ENCODE results near the gene MALT1.

Gene MALT1

DNA sequence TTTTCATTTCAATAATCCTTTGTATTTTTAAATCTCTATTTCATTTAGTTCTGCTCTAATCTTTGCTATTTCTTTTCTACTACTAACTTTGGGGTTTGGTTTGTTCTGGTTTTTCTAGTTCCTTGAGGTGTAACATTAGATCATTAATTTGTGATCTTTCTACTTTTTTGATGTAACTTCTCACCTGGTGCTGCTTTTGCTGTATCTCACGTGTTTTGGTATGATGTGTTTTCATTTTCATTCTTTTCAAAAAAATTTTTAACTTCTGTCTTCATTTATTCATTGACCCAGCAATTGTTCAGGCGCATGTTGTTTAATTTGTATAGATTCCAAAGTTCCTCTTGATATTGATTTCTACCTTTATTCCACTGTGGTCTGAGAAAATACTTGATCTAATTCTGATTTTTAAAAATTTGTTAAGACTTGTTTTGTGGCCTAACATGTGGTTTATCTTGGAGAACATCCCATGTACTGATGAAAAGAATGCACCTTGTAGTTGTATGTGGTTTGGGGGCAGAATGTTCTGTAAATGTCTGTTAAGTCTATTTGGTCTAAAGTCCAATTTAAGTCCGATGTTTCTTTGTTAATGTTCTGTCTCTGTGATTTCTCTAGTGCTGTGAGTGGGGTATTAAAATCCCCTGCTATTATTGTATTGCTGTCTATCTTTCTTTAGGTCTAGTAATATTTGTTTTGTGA is 17.3 kb upstream of the MALT1 start:
- no peak for DNase-seq

DNA sequence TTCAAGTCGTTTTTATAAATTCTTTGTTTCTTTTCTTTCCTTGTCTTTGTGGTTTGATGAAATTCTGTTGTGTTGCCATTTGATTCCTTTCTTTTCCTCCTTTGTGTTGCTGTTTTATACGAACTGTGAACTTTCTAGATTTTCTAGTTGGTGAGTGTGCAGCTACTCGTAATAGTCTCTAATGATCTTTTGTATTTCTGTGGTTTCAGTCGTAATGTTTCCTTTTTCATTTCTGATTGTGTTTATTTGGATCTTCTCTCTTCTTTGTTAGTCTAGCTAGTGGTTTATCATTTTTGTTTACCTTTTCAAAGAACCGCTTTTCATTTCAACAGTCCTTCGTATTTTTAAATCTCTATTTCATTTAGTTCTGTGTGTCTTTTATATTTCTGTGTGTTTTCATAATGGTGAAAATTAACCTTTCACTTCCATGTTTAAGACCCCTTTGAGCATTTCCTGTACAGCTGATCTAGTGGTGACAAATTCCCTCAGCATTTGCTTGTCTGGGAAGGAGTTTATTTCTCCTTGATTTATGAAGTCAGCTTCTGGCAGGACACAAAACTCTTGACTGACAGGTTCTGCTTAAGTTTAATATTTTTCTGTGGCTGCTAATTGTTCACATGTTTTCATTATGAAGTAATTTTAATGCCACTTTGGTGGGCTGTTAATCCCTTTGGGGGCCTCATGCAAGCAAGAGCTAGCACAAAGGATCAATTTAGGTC is 16.2 kb upstream of the MALT1 start:
- no peak for DNase-seq

GRCh38 chr18:58657081-58657480 is 14.2 kb upstream of the MALT1 start:
- no peak for DNase-seq

DNA sequence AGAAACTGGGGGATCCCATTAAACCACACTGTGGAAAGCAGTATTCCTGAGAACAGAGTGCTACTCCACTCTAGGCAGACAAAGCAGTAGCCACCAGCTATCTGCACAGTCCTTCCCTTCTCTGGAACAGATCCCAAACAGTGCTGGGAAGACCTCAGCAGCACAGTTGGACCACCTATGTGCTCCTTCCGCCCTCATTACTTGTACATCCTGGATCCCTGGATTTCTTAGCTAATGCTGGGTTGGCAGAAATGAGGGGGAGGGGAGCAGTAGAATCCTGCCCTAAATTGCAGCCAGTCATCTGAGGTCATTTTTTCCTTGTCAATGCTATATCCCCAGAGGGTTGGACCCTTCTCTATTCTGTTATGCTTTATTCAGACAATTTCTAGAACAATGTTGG is 13.8 kb upstream of the MALT1 start:
- DNase-seq = no peak

- DNase-seq = no peak
Observed at GRCh38 chr18:58659691-58660090, 11.6 kb upstream of the MALT1 start.

GRCh38 chr18:58660915-58661314 is 10.3 kb upstream of the MALT1 start:
- DNase-seq = no peak

DNA sequence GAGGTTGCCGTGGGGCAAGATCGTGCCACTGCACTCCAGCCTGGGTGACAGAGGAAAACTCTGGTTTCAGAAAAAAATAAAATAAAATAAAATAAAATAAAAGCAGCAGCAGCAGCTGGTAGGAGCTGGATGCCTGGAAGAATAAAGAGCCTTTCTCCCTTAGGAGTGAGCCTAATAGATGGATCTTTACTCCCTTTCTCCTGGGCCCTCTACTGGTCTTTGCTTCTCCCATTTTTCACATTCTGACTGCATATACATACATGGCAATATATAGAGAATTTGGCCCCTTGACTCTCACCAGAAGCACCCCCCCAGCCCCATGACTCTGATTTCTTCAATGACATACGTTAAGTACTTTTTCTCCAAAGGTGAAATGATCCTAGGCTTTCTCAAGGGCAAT is 9.8 kb upstream of the MALT1 start:
- DNase-seq = no peak

- DNase-seq = no peak
Observed at GRCh38 chr18:58662118-58662517, 9.1 kb upstream of the MALT1 start.

- no peak for DNase-seq
Observed at GRCh38 chr18:58666176-58666575, 5.1 kb upstream of the MALT1 start.

- DNase-seq = no peak
Observed at GRCh38 chr18:58668211-58668610, 3.1 kb upstream of the MALT1 start.

DNA sequence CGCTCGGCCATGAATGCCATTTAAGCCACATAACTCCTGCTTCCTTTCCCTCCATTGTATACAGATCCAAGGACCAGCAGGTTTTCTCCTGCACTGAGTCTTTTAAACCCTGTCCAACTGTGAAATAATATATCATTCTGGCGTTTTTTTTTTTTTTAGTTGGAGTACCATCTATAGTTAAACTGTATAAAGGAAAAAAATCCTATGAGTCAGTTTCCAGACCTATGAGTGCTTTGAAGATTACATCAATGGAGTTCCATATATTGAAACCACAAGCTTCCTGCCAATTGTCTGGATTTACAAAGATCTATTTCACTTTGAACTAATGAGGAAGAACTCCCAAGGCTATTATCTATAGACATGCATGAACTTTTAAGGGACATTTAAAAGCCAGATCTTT is 2.4 kb upstream of the MALT1 start:
- no peak for DNase-seq

DNA sequence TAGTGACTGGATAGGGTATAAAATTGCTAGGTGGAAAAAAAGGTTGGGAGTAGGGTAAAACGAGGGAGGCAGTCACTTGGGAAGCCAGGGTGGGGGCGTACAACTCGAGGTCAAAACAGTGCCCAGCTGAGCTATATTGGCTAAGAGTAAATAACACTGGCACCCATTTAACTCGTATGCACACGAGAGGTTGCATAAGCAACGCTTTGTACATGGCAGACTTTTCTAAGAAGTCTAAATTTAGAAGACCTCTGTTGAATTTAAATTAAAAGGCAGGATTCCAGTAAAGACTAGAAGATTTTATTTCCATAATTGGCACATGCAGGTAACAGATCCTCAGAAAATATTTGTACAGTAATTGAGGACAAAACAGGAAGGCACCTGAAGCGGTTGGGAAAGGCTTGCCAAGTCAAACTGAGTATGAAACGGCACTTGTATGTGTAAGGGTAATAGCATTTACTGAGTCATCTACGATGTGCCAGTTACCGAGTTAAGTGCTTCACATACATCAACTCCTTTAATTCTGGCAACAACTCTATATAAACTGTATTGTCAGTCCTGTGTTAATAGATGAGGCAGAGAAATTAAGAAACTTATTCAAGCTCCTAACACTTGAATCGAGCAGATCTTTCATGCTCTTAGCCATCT is 1.4 kb upstream of the MALT1 start:
- no peak for DNase-seq

DNA sequence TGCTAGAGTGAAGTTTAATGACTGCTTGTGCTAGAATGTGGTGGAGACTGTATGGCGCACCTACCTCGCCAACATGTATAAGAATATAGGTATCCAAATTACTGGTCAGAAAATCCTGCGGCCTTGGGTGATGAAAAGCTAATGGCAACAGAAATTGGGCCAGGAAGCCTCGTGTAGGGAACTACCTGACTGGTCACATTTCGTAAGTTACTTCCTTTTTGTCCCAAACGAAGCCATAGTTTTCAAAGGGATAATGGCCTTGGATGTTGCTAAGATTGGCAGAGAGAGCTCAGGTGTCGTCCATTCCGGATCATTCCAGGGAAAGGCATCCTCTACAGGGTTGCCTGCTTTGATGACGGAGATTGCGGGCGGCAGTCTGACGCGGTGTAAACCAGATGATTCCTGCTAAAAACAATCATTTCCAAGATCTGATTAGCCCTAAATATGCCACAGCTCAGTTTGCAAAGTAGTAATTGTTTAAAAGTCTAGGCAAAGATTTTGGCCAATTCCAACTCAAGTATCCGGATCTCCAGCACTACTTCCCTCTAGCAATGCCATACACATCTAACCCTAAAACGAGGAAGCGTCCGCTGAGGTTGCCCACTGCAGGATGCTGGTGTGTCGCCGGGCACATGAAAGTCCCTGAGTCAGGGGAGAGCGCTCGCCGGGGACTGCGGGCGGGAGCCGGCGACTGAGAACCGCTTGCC is 708 bp upstream of the MALT1 start:
- DNase-seq = no peak

- DNase-seq = peak; percentile 51
Observed at GRCh38 chr18:58671632-58672564, 633 bp downstream of the MALT1 start.

DNA sequence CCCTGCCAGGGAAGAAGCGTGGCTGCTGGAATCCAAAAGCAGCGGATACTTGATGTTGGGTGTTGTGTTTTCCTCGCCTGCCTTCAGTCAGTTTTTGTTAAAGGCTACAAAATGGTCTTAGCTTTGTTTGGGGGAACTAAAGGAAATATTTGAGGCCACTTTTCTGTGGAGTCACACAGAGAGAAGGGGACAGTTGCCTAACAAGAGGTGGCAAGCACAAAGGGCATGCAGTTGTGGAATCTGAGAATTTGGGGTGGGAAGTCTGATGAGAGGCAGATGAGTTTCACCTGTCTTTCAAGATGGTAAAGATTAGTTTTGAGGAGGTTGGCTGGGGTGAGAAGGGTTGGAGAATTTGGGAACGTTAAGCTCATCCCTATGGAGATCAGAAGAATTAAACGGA is 2.9 kb downstream of the MALT1 start:
- DNase-seq = no peak

DNA sequence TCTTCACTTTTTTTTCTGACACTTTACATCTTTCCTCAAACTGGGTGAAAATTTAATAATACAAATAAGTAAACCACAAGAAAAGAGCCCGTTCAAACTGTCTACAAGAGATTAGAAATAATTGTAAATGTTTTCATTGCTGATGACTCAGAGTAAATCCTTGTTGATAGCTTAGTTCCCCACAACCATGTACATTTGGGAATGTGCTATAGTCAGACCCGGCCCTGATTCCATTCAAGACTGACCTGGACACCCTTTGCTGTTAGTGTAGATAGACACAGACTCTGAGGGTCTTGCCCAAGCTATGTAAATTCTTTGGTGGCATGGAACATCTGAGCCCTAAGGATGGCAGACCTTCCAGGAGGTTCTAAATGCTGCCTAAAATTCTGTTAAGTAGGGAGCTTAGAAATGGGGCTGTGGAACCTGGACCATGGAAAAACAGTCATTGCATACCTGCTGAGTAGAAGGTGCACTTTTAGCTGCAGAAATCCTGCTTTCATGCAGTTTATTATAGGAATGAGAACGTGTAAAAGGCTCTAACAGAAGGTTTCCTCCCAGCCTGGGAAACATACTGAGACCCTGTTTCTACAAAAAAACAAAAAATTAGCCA is 3.7 kb downstream of the MALT1 start:
- DNase-seq = no peak

- no peak for DNase-seq
Observed at GRCh38 chr18:58676270-58676669, 5.0 kb downstream of the MALT1 start.

GRCh38 chr18:58682429-58683069 is 11.3 kb downstream of the MALT1 start:
- DNase-seq = no peak

- DNase-seq = peak; percentile 57
Observed at GRCh38 chr18:58687871-58688308, 16.6 kb downstream of the MALT1 start.

DNA sequence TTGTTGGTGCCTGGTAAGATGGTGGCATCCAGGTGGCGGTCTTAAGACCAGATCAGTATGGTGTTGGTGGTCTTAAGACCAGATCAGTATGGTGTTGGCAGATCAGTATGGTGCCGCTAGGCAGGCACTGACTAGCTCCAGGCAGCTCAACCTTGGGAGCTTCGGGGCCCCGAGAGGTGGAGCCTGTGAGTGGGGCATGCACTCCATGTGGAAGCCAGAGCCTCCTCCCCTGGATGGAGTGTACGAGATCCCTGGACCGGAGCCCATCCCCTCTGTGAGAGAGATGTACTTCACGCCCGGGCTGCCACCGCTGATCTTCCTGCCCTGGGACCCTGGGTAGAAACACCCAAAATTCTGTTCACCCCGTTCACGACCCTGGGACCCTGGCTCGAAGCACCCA is 19.0 kb downstream of the MALT1 start:
- no peak for DNase-seq

- no peak for DNase-seq
Observed at GRCh38 chr18:58691256-58691655, 20.0 kb downstream of the MALT1 start.

All from activated CD4-positive, alpha-beta T cell treated with anti-CD3 and anti-CD28 coated beads, Interleukin-2, amount 50 U/mL, for 1 hour (primary cell).